HepG2 (cell line): Measurements from ENCODE around the gene CHFR. TPM values are rescaled to one million over a fixed set of nuclear protein-coding genes. Genes with fewer than 3 reads are reported as not detected.

ENCODE experiments used
- ATAC-seq: fragments of 200-7000 bp; cut with Tn5 transposase; 3 replicates; pipeline ENCODE4 v1.9.1; 2020; ENCODE audit warnings: mild to moderate bottlenecking, moderate library complexity
- BruUV-seq: library from RNA; stranded (reverse); fragments of 400-500 nt; replicated peaks from 2 replicates; lab custom pipeline; 2021; lab: Mats Ljungman, UMichigan
- CTCF ChIA-PET: fragments of 300-600 bp; formaldehyde crosslinking; extraction: SDS; loops from one replicate; lab custom pipeline; 2021; ENCODE audit warnings: low total read pairs, inconsistent platforms, low intra/inter-chr PET ratio; lab: Yijun Ruan, JAX
- POLR2A ChIA-PET: fragments of 350-600 bp; sonication (Branson Sonifier 250); formaldehyde crosslinking; loops from one replicate; lab custom pipeline; 2020; ENCODE audit warnings: antibody characterized with exemption, inconsistent platforms; lab: Yijun Ruan, JAX
- DNase-seq: peaks from one replicate; pipeline ENCODE4 v3.0.0-alpha.2; 2015; ENCODE audit warnings: low spot score
- FAIRE-seq: peaks from 3 replicates; lab custom pipeline; 2011; peaks lifted over from hg19 to GRCh38; lab: Jason Lieb, UNC
- H2AFZ ChIP-seq: one replicate; pipeline ENCODE4 v1.6.1; 2011; ENCODE audit warnings: low read length, inconsistent platforms
- H3K27ac ChIP-seq: fragments of 300-600 bp; 3 replicates; pipeline ENCODE4 v1.8.0; 2011; ENCODE audit warnings: mixed run types, mild to moderate bottlenecking, mixed read lengths, low read length, inconsistent platforms; ENCODE audit not compliant: insufficient read depth; ENCODE audit errors: extremely low read length
- H3K27me3 ChIP-seq, 2 experiments: fragments of 200-600 bp in 1 of 2; 2 replicates in 1 of 2; 3 replicates in 1 of 2; pipeline versions ENCODE4 v1.6.0 to v1.8.0; 2011; ENCODE audit warnings: low read length in 2 of 2, mild to moderate bottlenecking in 2 of 2, moderate library complexity in 2 of 2, inconsistent platforms in 1 of 2; ENCODE audit not compliant: insufficient read depth in 2 of 2, control insufficient read depth in 1 of 2
- H3K36me3 ChIP-seq, 2 experiments: fragments of 200-600 bp in 1 of 2; replicated peaks in 1 of 2; 2 replicates in 1 of 2; 3 replicates in 1 of 2; pipeline versions ENCODE4 v1.5.1 to v1.8.0; 2011; ENCODE audit warnings: low read length in 2 of 2, inconsistent platforms in 1 of 2; ENCODE audit not compliant: insufficient read depth in 2 of 2, control insufficient read depth in 1 of 2
- H3K4me1 ChIP-seq: 2 replicates; pipeline ENCODE4 v1.5.1; 2012; ENCODE audit warnings: low read length, inconsistent platforms; ENCODE audit not compliant: insufficient read depth
- H3K4me2 ChIP-seq: 2 replicates; pipeline ENCODE4 v1.6.0; 2011; ENCODE audit warnings: low read depth, low read length, inconsistent platforms
- H3K4me3 ChIP-seq, 3 experiments: fragments of 200-600 bp in 1 of 3; sonication (generic), shearing (Covaris generic) in 1 of 3; replicated peaks in 1 of 3; 2 replicates each; pipeline ENCODE4 v1.5.1; 2011 to 2016; ENCODE audit warnings: low read length in 3 of 3, inconsistent platforms in 2 of 3, low read depth in 2 of 3, mild to moderate bottlenecking in 2 of 3, control low read depth in 1 of 3, mixed read lengths in 1 of 3; ENCODE audit not compliant: insufficient read depth in 1 of 3
- H3K79me2 ChIP-seq: one replicate; pipeline ENCODE4 v1.6.1; 2011; ENCODE audit warnings: low read length, inconsistent platforms; ENCODE audit not compliant: insufficient read depth
- H3K9ac ChIP-seq: 2 replicates; pipeline ENCODE4 v1.6.0; 2011; ENCODE audit warnings: mild to moderate bottlenecking, low read depth, low read length, inconsistent platforms; ENCODE audit not compliant: insufficient read depth
- H3K9me3 ChIP-seq: 2 replicates; pipeline ENCODE4 v1.5.1; 2012; ENCODE audit warnings: mild to moderate bottlenecking, low read length
- H4K20me1 ChIP-seq: 2 replicates; pipeline ENCODE4 v1.6.0; 2011; ENCODE audit warnings: inconsistent platforms, mild to moderate bottlenecking, low read length, moderate library complexity; ENCODE audit not compliant: insufficient read depth
- JUNB ChIP-seq: sonication (generic); formaldehyde crosslinking; IDR thresholded peaks from 2 replicates; pipeline ENCODE4 v1.8.0; 2022; ENCODE audit warnings: missing genetic modification reagents, mild to moderate bottlenecking, borderline replicate concordance
- MEIS1 ChIP-seq: sonication (generic); formaldehyde crosslinking; IDR thresholded peaks from 2 replicates; pipeline ENCODE4 v1.9.0; 2021; ENCODE audit warnings: mild to moderate bottlenecking, missing genetic modification reagents, moderate library complexity, borderline replicate concordance
- NR2C2 ChIP-seq: sonication (generic); formaldehyde crosslinking; IDR thresholded peaks from 2 replicates; pipeline ENCODE4 v1.4.0; 2020; ENCODE audit warnings: missing genetic modification reagents, mild to moderate bottlenecking, moderate library complexity, borderline replicate concordance
- PCBP2 ChIP-seq: fragments of 200-400 bp; formaldehyde crosslinking; optimal IDR thresholded peaks from 2 replicates; pipeline ENCODE3; 2018; ENCODE audit warnings: low read length, low read depth; ENCODE audit not compliant: poor library complexity, severe bottlenecking
- ZNF282 ChIP-seq: fragments of 450-650 bp; IDR thresholded peaks from 2 replicates; pipeline ENCODE4 v1.6.1; 2018; ENCODE audit not compliant: partially characterized antibody
- ZNF430 ChIP-seq: sonication (generic); formaldehyde crosslinking; IDR thresholded peaks from 2 replicates; pipeline ENCODE4 v1.9.0; 2021; ENCODE audit warnings: mild to moderate bottlenecking, missing genetic modification reagents
- ZNF44 ChIP-seq: sonication (generic); formaldehyde crosslinking; IDR thresholded peaks from 2 replicates; pipeline ENCODE4 v1.5.1; 2020; ENCODE audit warnings: mild to moderate bottlenecking, missing genetic modification reagents
- ZNF557 ChIP-seq: sonication (generic); formaldehyde crosslinking; IDR thresholded peaks from 2 replicates; pipeline ENCODE4 v1.4.0; 2020; ENCODE audit warnings: missing genetic modification reagents
- ZNF567 ChIP-seq: sonication (generic); formaldehyde crosslinking; IDR thresholded peaks from 2 replicates; pipeline ENCODE4 v1.8.1; 2023; ENCODE audit warnings: mild to moderate bottlenecking, missing genetic modification reagents, borderline replicate concordance
- WGBS: methylation state at CpG from one replicate; pipeline ENCODE4 v1.1.6; 2017; ENCODE audit warnings: low lambda C conversion rate; 5-methylcytosine and 5-hydroxymethylcytosine counted together
- in situ Hi-C: cut with HindIII; loops from 2 replicates; pipeline ENCODE4 v1.10.0; 2017; ENCODE audit warnings: low pct_unique_long_range_greater_than_20kb; ENCODE audit not compliant: extremely low pct_ligation_motif_present
- intact Hi-C: fragments of 100-400 bp; cut with micrococcal nuclease; formaldehyde crosslinking; loops from one replicate; pipeline ENCODE4 v1.10.0; 2022; ENCODE audit not compliant: unreplicated experiment
- polyA plus RNA-seq, 8 experiments: library from polyadenylated mRNA; depleted of rRNA in 3 of 8; stranded (reverse) in 7 of 8; unstranded in 1 of 8; fragments of >200 nt; fragmentation: Illumina TruSeq in 4 of 8; extraction: Trizol in 4 of 8; gene quantifications; 2 replicates each; pipeline versions ENCODE4 v1.2.1 to v1.2.3, GENCODE V29; 2011 to 2016; ENCODE audit warnings: low read depth in 4 of 8, missing spikeins in 1 of 8, mixed read lengths in 1 of 8; ENCODE audit not compliant: insufficient read depth in 1 of 8
- total RNA-seq, 5 experiments: library from RNA; depleted of rRNA; stranded (reverse); fragments of >200 nt; fragmentation: Illumina TruSeq; extraction: Trizol; gene quantifications; 2 replicates each; pipeline ENCODE4 v1.2.3, GENCODE V29; 2016; ENCODE audit warnings: low read depth in 1 of 5
- TF ChIP-seq, protein P1 (sequence below): sonication (generic); formaldehyde crosslinking; IDR thresholded peaks from 2 replicates; pipeline ENCODE4 v1.8.0; 2022; ENCODE audit warnings: mild to moderate bottlenecking, missing genetic modification reagents
- TF ChIP-seq, protein P2 (sequence below): sonication (generic); formaldehyde crosslinking; IDR thresholded peaks from 2 replicates; pipeline ENCODE4 v1.4.0; 2020; ENCODE audit warnings: missing genetic modification reagents
- TF ChIP-seq, protein P3 (sequence below), 2 experiments: sonication (generic) in 1 of 2; formaldehyde crosslinking in 1 of 2; IDR thresholded peaks; 2 replicates each; pipeline versions ENCODE4 v1.5.1 to v1.6.1; 2011 to 2020; ENCODE audit warnings: borderline replicate concordance in 1 of 2, low read depth in 1 of 2, low read length in 1 of 2, mild to moderate bottlenecking in 1 of 2, missing genetic modification reagents in 1 of 2, moderate library complexity in 1 of 2

Gene CHFR
- total and polyA plus RNA-seq, 2 of the 13 experiments (the other 11 are each of a cell fraction or from before 2014, with no cell fraction given): 21.4 to 21.5 TPM

DNA sequence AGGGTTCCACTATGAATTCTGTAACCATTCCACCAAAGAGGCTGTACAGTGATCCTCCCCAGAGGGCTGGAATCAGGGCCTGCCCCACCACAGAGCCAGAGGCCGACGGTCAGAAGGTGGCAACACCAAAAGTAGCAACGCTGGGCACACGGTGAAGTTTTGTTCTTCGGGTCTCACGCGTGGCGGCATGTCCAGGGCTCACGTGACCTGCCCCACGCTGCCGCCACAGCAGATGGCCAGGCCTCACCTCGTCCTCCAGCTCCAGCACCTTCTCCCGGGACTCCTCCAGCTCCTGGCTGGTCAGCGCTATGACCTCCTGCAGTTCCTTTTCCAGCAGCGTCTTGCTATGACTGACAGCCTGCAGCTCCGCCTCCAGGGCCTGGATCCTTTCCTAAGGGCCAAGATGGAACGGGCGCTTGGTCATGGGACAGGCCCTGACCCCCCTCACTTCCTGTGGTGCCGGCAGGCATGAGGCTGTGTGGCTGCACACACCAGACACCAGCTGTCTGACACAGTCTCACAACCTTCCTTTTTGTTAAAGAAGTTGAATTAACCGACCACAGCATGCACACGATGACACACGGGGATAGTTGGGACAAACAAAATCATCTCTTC is 103.4 kb downstream of the CHFR start:
- ChIA-PET POLR2A (no interaction called here), CTCF (no interaction called here)
- intact Hi-C loops: no loop called here
- Histone ChIP-seq H3K9ac (no peak overlapping the region), H4K20me1 (no peaks in the 10 kb centered on the region), H3K4me3 (no peak overlapping the region), H3K4me1 (no peaks in the 10 kb centered on the region), H3K4me2 (no peak overlapping the region), H2AFZ (no peak overlapping the region), H3K27me3 (no peaks in the 10 kb centered on the region; a peak in 1 of 5 replicates), H3K79me2 (no peaks in the 10 kb centered on the region), H3K36me3 (peaks cover 44 to 76% of the 10 kb centered on the region in 2 experiments), H3K9me3 (no peaks in the 10 kb centered on the region), H3K27ac (no peak overlapping the region)
- 96% methylated on average over 20 of the region's 22 CpGs for WGBS
- FAIRE-seq (no peak), ATAC-seq (no peak), DNase-seq (no peak)
- BruUV-seq: no TSS peak
- no peak for TF ChIP-seq ZNF282
- TF ChIP-seq, protein P1, sequence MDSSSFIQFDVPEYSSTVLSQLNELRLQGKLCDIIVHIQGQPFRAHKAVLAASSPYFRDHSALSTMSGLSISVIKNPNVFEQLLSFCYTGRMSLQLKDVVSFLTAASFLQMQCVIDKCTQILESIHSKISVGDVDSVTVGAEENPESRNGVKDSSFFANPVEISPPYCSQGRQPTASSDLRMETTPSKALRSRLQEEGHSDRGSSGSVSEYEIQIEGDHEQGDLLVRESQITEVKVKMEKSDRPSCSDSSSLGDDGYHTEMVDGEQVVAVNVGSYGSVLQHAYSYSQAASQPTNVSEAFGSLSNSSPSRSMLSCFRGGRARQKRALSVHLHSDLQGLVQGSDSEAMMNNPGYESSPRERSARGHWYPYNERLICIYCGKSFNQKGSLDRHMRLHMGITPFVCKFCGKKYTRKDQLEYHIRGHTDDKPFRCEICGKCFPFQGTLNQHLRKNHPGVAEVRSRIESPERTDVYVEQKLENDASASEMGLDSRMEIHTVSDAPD (CRISPR knock-in tag): no peak
- TF ChIP-seq MEIS1 (CRISPR knock-in tag): no peak
- TF ChIP-seq, protein P2, sequence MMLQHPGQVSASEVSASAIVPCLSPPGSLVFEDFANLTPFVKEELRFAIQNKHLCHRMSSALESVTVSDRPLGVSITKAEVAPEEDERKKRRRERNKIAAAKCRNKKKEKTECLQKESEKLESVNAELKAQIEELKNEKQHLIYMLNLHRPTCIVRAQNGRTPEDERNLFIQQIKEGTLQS (CRISPR knock-in tag): no peak
- TF ChIP-seq ZNF430 (CRISPR knock-in tag): no peak
- TF ChIP-seq ZNF44: no peak
- TF ChIP-seq, protein P3, sequence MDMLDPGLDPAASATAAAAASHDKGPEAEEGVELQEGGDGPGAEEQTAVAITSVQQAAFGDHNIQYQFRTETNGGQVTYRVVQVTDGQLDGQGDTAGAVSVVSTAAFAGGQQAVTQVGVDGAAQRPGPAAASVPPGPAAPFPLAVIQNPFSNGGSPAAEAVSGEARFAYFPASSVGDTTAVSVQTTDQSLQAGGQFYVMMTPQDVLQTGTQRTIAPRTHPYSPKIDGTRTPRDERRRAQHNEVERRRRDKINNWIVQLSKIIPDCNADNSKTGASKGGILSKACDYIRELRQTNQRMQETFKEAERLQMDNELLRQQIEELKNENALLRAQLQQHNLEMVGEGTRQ (IDR thresholded peaks at IDR 0.05; ENCODE audit: low read depth, low read length): no peak
- TF ChIP-seq, protein P3 (CRISPR knock-in tag; IDR thresholded peaks at IDR 0.05; ENCODE audit: borderline replicate concordance): no peak
- no peak for TF ChIP-seq ZNF567 (CRISPR knock-in tag)
- TF ChIP-seq NR2C2 (CRISPR knock-in tag): no peak
- TF ChIP-seq ZNF557: no peak
- no peak for TF ChIP-seq JUNB (CRISPR knock-in tag)
- no peak for TF ChIP-seq PCBP2
- in situ Hi-C loops: no loop called here
